Breast epithelium (tissue), 4 donors: ENCODE results near the gene SMIM9. TPM values are rescaled to one million over a fixed set of nuclear protein-coding genes. Genes with fewer than 3 reads are reported as not detected.

Source experiments
- DNase-seq, 2 donors: peaks; one replicate each; pipeline ENCODE4 v3.0.0-alpha.2; 2019; ENCODE audit warnings: low spot score in 2 of 2
- H3K27ac ChIP-seq, 2 donors: fragments of 200-600 bp; sonication (generic) in 1 of 2; one replicate each; pipeline ENCODE4 v1.5.1; 2016 to 2019; ENCODE audit warnings: mild to moderate bottlenecking in 1 of 2
- H3K27me3 ChIP-seq, 2 donors: fragments of 200-600 bp; sonication (generic) in 1 of 2; one replicate each; pipeline versions ENCODE4 v1.5.1 to v1.6.0; 2017 to 2019; ENCODE audit warnings: control low read depth in 1 of 2, mild to moderate bottlenecking in 1 of 2
- H3K36me3 ChIP-seq: fragments of 200-600 bp; one replicate; pipeline ENCODE4 v1.5.1; 2019
- H3K4me1 ChIP-seq, 2 donors: fragments of 200-600 bp; sonication (generic); one replicate each; pipeline ENCODE4 v1.5.1; 2016 to 2019; ENCODE audit warnings: control low read depth in 1 of 2
- H3K4me3 ChIP-seq, 3 donors: fragments of 200-600 bp; sonication (generic); 1 replicate in 2 of 3; 2 replicates in 1 of 3; pipeline ENCODE4 v1.5.1; 2016 to 2019; ENCODE audit warnings: mild to moderate bottlenecking in 3 of 3, moderate library complexity in 2 of 3
- H3K9me3 ChIP-seq, 2 donors: fragments of 200-600 bp; sonication (generic) in 1 of 2; one replicate each; pipeline ENCODE4 v1.5.1; 2016 to 2019; ENCODE audit warnings: control low read depth in 1 of 2
- POLR2A ChIP-seq: fragments of 450-650 bp; IDR thresholded peaks from one replicate; pipeline ENCODE4 v1.6.1; 2016; ENCODE audit warnings: antibody characterized with exemption, mild to moderate bottlenecking, moderate library complexity
- POLR2AphosphoS5 ChIP-seq, 3 donors: sonication (generic); formaldehyde crosslinking; IDR thresholded peaks; one replicate each; pipeline ENCODE4 v1.6.1; 2017; ENCODE audit warnings: antibody characterized with exemption in 3 of 3
- intact Hi-C: fragments of 100-400 bp; cut with DNase I; formaldehyde crosslinking; loops from one replicate; pipeline ENCODE4 v1.15.1; 2023; ENCODE audit warnings: low total_unique reads
- total RNA-seq, 3 donors: library from RNA; depleted of rRNA; stranded (reverse); fragments of >200 nt; gene quantifications; one replicate each; pipeline ENCODE4 v1.1.0, GENCODE V29; 2016
- TF ChIP-seq, protein P1 (sequence below), 3 donors: fragments of 450-650 bp; IDR thresholded peaks; one replicate each; pipeline ENCODE4 v1.5.1; 2016 to 2017; ENCODE audit warnings: antibody characterized with exemption in 3 of 3, mild to moderate bottlenecking in 3 of 3, moderate library complexity in 3 of 3

Gene SMIM9
- total RNA-seq, 3 donors from 2014 or later: not detected

DNA sequence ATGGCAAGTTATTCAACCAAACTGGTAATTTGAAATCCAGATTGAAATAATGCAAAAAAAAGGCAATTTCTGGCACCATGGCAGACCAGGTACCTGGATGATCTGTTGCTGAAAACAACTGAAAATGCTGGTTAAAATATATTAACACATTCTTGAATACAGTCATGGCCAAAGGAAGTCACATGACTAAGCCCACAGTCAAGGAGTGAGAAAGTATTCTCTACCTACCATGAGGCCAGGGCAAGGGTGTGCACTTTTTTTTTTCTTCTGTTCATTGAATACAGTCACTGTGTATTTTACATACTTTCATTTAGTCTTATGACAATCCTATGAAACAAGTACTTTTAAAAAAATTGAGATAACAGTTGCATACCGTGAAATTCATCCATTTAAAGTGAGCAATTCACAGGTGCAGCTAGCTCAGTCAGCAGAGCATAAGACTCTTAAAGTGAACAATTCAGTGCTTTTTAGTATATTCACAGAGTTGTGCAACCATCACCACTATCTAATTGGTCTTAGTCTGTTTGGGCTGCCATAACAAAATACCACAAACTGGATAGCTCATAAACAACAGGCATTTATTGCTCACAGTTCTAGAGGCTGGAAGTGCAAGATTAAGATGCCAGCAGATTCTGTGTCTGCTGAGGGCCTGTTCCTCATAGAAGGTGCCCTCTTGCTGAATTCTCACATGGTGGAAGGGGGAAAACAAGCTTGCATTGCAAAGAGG, 24.4 kb downstream of the SMIM9 start:
- Histone ChIP-seq H3K9me3 (no peaks in the 10 kb centered on the region), H3K36me3 (no peaks in the 10 kb centered on the region), H3K4me1 (no peaks in the 10 kb centered on the region), H3K27ac (no peak overlapping the region), H3K4me3 (no peak overlapping the region), H3K27me3 (peaks cover 0 to 23% of the 10 kb centered on the region in 2 donors)
- TF ChIP-seq, protein P1, sequence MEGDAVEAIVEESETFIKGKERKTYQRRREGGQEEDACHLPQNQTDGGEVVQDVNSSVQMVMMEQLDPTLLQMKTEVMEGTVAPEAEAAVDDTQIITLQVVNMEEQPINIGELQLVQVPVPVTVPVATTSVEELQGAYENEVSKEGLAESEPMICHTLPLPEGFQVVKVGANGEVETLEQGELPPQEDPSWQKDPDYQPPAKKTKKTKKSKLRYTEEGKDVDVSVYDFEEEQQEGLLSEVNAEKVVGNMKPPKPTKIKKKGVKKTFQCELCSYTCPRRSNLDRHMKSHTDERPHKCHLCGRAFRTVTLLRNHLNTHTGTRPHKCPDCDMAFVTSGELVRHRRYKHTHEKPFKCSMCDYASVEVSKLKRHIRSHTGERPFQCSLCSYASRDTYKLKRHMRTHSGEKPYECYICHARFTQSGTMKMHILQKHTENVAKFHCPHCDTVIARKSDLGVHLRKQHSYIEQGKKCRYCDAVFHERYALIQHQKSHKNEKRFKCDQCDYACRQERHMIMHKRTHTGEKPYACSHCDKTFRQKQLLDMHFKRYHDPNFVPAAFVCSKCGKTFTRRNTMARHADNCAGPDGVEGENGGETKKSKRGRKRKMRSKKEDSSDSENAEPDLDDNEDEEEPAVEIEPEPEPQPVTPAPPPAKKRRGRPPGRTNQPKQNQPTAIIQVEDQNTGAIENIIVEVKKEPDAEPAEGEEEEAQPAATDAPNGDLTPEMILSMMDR (IDR thresholded peaks at IDR 0.05): no peak
- TF ChIP-seq POLR2AphosphoS5 (IDR thresholded peaks at IDR 0.05) (no peak), POLR2A (no peak)
- intact Hi-C loops: no loop called here
- DNase-seq: no peak

DNA sequence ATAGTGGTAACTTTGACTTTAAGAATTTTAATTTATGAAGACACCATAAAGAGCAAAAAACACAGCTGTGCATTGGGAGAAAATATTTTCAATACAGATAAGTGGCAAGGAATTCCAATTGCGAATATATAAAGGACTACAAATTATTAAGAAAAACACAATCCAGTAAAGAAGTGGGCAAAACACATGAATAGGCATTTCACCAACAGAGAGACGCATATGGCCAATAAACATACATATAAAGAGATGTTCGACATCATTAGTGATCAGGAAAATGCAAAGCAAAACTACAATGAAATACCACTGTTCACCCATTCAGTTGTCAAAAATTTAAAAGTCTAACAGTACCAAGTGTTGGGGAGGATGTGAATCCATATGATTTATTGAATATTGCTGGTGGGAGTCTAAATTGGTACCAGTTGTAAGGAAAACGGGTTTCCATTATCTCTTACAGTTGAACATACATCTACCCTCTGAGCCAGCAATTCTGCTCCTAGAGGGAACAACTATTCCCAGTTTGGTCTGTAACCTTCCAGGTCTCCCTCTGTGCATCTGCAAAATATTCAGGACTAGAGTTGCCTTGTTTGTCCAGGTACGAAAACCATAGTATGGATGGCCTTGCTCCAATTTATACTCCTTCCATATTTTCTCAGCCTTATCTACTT, 27.5 kb downstream of the SMIM9 start:
- H3K4me1 ChIP-seq: no peaks in the 10 kb centered on the region
- no peak for DNase-seq
- TF ChIP-seq POLR2AphosphoS5 (IDR thresholded peaks at IDR 0.05) (no peak), POLR2A (no peak)
- TF ChIP-seq, protein P1 (IDR thresholded peaks at IDR 0.05): no peak
- H3K9me3 ChIP-seq: no peaks in the 10 kb centered on the region
- intact Hi-C loops: no loop called here
- no peaks in the 10 kb centered on the region for H3K36me3 ChIP-seq
- H3K27ac ChIP-seq: no peak overlapping the region
- no peak overlapping the region for H3K4me3 ChIP-seq
- H3K27me3 ChIP-seq: peaks cover 0 to 17% of the 10 kb centered on the region in 2 donors

DNA sequence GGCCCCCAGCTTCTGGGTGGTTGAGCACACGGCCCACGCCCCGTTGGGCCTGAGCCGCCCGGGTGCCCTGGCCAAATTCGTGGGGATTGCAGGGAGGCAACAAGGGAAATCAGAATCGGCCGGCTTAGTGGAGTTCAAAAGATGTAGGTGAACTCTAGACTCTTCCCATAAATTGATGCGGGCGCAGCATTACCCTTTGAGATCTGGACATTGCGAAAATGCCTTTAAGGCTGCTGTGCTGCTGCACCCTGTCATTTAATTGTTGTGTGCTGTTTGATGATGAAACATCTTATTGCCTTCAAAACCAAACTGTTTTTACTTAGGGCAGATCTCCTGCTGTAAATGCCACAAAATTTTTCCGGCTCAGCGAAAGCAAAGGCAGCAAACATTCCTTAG, 28.8 kb downstream of the SMIM9 start:
- no peaks in the 10 kb centered on the region for H3K36me3 ChIP-seq
- no peaks in the 10 kb centered on the region for H3K9me3 ChIP-seq
- TF ChIP-seq POLR2AphosphoS5 (IDR thresholded peaks at IDR 0.05) (no peak), POLR2A (no peak)
- TF ChIP-seq, protein P1 (IDR thresholded peaks at IDR 0.05): no peak
- H3K4me1 ChIP-seq: no peaks in the 10 kb centered on the region
- peak overlapping the region; percentile 58 to 68 (median 61) for H3K4me3 ChIP-seq
- peaks cover 0 to 8% of the 10 kb centered on the region in 2 donors for H3K27me3 ChIP-seq
- H3K27ac ChIP-seq: peak overlapping the region; percentile 26 to 78
- intact Hi-C loops: no loop called here
- no peak for DNase-seq

DNA sequence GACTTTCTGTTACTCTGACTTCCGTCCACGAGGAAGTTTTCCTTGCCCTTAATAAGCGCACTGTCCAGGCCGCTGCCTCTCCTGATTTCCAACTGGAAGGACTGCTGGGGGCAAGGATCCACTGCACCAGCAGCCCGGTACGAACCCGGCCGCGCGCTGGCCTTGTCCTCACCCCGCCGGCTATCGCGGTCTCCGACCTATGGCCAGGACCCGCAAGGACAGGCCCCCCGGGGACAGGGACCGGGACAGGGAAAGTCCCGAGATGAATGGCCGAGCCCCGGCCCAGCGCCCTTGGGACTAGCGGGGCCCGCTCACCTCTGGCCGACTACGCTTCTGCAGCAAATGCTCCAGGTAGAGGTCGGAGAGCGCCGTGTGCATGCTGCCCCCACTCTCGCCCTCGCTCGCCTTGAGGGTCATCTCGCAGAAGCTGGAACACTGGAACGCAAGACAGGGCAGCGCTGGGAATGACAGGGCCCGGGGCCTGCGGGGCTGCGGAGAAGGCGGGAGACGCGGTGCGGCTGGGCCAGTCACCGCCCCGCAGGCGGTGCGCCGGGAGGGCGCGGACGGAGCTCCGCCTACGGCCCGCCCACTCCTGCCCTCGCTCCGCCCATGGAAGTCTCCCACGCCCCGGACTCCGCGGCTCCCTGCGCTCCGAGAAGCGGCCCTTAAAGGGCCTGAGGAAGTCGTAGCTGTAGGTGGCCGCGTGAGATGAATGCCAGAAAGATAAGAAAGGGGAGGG, 29.3 kb downstream of the SMIM9 start, which contains the start of gene MPP1:
MPP1 (minus strand) TSS at position 529 of the 739 bp plus-strand sequence; CDS start at position 417, 112 bp downstream.
- DNase-seq: peak; percentile 32 to 55
- peaks cover 0 to 4% of the 10 kb centered on the region in 2 donors for H3K27me3 ChIP-seq
- H3K9me3 ChIP-seq: no peaks in the 10 kb centered on the region
- no peak for TF ChIP-seq POLR2A
- no peaks in the 10 kb centered on the region for H3K36me3 ChIP-seq
- H3K27ac ChIP-seq: peak within 1 kb of the TSS; percentile 26 to 78
- intact Hi-C loops: no loop called here
- H3K4me1 ChIP-seq: no peaks in the 10 kb centered on the region
- H3K4me3 ChIP-seq: peak within 1 kb of the TSS; percentile 58 to 68 (median 61)

DNA sequence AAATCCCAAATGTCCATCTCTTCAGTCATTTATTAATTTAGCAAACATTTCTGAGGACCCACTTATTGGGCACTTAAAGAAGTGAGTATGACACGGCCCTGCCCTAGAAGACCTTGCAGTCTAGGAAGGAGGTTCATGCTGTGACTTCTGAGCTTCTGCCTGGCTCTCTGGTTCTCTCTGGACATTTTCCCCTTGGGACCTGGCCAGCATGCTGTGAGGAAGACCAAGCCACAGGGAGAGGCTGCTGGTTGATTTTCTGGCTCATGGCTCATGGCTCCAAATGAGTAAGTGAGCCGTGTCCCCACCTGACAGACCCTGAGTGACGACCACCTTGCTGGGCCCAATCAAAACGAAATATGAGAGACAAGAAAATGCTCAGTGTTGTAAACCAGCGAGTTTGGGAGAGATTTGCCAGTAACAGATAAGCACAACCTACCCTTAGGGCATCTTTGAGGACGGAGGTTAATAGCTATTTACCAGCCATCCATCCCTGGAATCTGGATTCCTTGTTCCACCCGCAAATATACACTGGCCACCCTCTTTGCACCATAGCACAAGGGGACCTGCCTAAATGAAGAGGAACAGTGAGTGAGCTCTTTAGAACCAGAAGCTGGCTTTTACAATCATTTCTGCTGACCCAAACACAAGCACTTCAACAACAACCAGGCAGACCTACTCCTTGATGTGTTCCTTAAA, 30.1 kb downstream of the SMIM9 start:
- Histone ChIP-seq H3K9me3 (no peaks in the 10 kb centered on the region), H3K27me3 (peaks cover 0 to 4% of the 10 kb centered on the region in 2 donors), H3K4me1 (no peaks in the 10 kb centered on the region), H3K27ac (peak overlapping the region in 1 of 2 donors; percentile 78), H3K4me3 (peak overlapping the region; percentile 58 to 68 (median 61)), H3K36me3 (no peaks in the 10 kb centered on the region)
- DNase-seq: no peak
- TF ChIP-seq, protein P1 (IDR thresholded peaks at IDR 0.05): no peak
- TF ChIP-seq POLR2AphosphoS5 (IDR thresholded peaks at IDR 0.05): no peak
- no peak for TF ChIP-seq POLR2A
- intact Hi-C loops: no loop called here
